Measurements from ENCODE around the gene ACACA. TPM values are rescaled to one million over a fixed set of nuclear protein-coding genes. Genes with fewer than 3 reads are reported as not detected.
A peak's percentile ranks its signal among the peaks of the same experiment; 100 is the strongest.
"Not testable (repeated sequence)": the region's sequence is repeated elsewhere in the genome, so short reads cannot be mapped to it uniquely, and the experiment has no call there.

Gene ACACA
- total RNA-seq, 2 donors from 2014 or later = 41.9 to 126 TPM

GRCh38 chr17:37084372-37084771, 322.3 kb downstream of the ACACA start:
- H3K4me1 Mint-ChIP-seq (ENCODE audit: low read depth in 2 of 2) = peaks cover 54 to 70% of the 10 kb centered on the region in 2 donors

GRCh38 chr17:37083456-37083855, 323.2 kb downstream of the ACACA start:
- peaks cover 12% of the 10 kb centered on the region for H3K36me3 Mint-ChIP-seq
- no peak overlapping the region for H3K27ac Mint-ChIP-seq
- ATAC-seq (no peak), DNase-seq (ENCODE audit: low spot score) (no peak)
- H3K4me1 Mint-ChIP-seq (ENCODE audit: low read depth in 2 of 2) = peaks cover 45 to 61% of the 10 kb centered on the region in 2 donors
- no peak overlapping the region for H3K4me3 Mint-ChIP-seq
- H3K9me3 Mint-ChIP-seq = peaks cover 5% of the 10 kb centered on the region
- no peaks in the 10 kb centered on the region for H3K27me3 Mint-ChIP-seq

More at GRCh38 chr17:37084372-37084771, 322.3 kb downstream of the ACACA start:
- peaks cover 4% of the 10 kb centered on the region for H3K9me3 Mint-ChIP-seq
- ATAC-seq (no peak), DNase-seq (ENCODE audit: low spot score) (no peak)
- no peaks in the 10 kb centered on the region for H3K27me3 Mint-ChIP-seq
- peaks cover 11% of the 10 kb centered on the region for H3K36me3 Mint-ChIP-seq
- no peak overlapping the region for H3K4me3 Mint-ChIP-seq
- peak overlapping the region in 1 of 2 donors; percentile 84 for H3K27ac Mint-ChIP-seq

- Mint-ChIP-seq H3K36me3 (peaks cover 12% of the 10 kb centered on the region), H3K27ac (peak overlapping the region in 1 of 2 donors; percentile 3), H3K4me1 (ENCODE audit: low read depth in 2 of 2) (peaks cover 40 to 56% of the 10 kb centered on the region in 2 donors), H3K9me3 (peaks cover 5% of the 10 kb centered on the region), H3K27me3 (no peaks in the 10 kb centered on the region), H3K4me3 (no peak overlapping the region)
- DNase-seq (ENCODE audit: low spot score) (no peak), ATAC-seq (no peak)
These were observed 323.7 kb downstream of the ACACA start for GRCh38 chr17:37082985-37083384.

- no peak for ATAC-seq
- peaks cover 7% of the 10 kb centered on the region for H3K36me3 Mint-ChIP-seq
- DNase-seq (ENCODE audit: low spot score) = no peak
- no peak overlapping the region for H3K4me3 Mint-ChIP-seq
- peaks cover 34 to 50% of the 10 kb centered on the region in 2 donors for H3K4me1 Mint-ChIP-seq (ENCODE audit: low read depth in 2 of 2)
- peaks cover 5% of the 10 kb centered on the region for H3K9me3 Mint-ChIP-seq
- H3K27ac Mint-ChIP-seq = peak overlapping the region; percentile 3 to 74
- no peaks in the 10 kb centered on the region for H3K27me3 Mint-ChIP-seq
These were observed 324.2 kb downstream of the ACACA start for GRCh38 chr17:37082311-37082860.

GRCh38 chr17:37081287-37081686, 325.3 kb downstream of the ACACA start:
- peak overlapping the region in 1 of 2 donors; percentile 74 for H3K27ac Mint-ChIP-seq
- ATAC-seq (peak; percentile 62 to 76), DNase-seq (ENCODE audit: low spot score) (peak; percentile 51)
- peaks cover 5% of the 10 kb centered on the region for H3K9me3 Mint-ChIP-seq
- no peaks in the 10 kb centered on the region for H3K27me3 Mint-ChIP-seq
- peaks cover 6% of the 10 kb centered on the region for H3K36me3 Mint-ChIP-seq
- H3K4me3 Mint-ChIP-seq = no peak overlapping the region
- H3K4me1 Mint-ChIP-seq (ENCODE audit: low read depth in 2 of 2) = peaks cover 26 to 39% of the 10 kb centered on the region in 2 donors

- peak overlapping the region in 1 of 2 donors; percentile 4 for H3K27ac Mint-ChIP-seq
- no peak overlapping the region for H3K4me3 Mint-ChIP-seq
- H3K27me3 Mint-ChIP-seq = no peaks in the 10 kb centered on the region
- no peak for DNase-seq (ENCODE audit: low spot score)
- peaks cover 24 to 26% of the 10 kb centered on the region in 2 donors for H3K4me1 Mint-ChIP-seq (ENCODE audit: low read depth in 2 of 2)
- H3K36me3 Mint-ChIP-seq = peaks cover 6% of the 10 kb centered on the region
- peak in 1 of 2 donors; percentile 55 for ATAC-seq
- peaks cover 5% of the 10 kb centered on the region for H3K9me3 Mint-ChIP-seq
These were observed 326.9 kb downstream of the ACACA start for GRCh38 chr17:37079735-37080134.

- H3K9me3 Mint-ChIP-seq = peaks cover 5% of the 10 kb centered on the region
- H3K27ac Mint-ChIP-seq = peak overlapping the region in 1 of 2 donors; percentile 4
- H3K36me3 Mint-ChIP-seq = peaks cover 6% of the 10 kb centered on the region
- H3K27me3 Mint-ChIP-seq = no peaks in the 10 kb centered on the region
- peaks cover 18 to 26% of the 10 kb centered on the region in 2 donors for H3K4me1 Mint-ChIP-seq (ENCODE audit: low read depth in 2 of 2)
- ATAC-seq = no peak
- no peak for DNase-seq (ENCODE audit: low spot score)
- no peak overlapping the region for H3K4me3 Mint-ChIP-seq
These were observed 327.4 kb downstream of the ACACA start for GRCh38 chr17:37079065-37079708.

- not testable (repeated sequence) for DNase-seq (ENCODE audit: low spot score); H3K9me3 Mint-ChIP-seq; H3K27me3 Mint-ChIP-seq; H3K4me3 Mint-ChIP-seq; H3K27ac Mint-ChIP-seq; ATAC-seq; H3K4me1 Mint-ChIP-seq (ENCODE audit: low read depth in 2 of 2); H3K36me3 Mint-ChIP-seq
These were observed 333.2 kb downstream of the ACACA start for GRCh38 chr17:37073464-37073863.

GRCh38 chr17:37069087-37069486, 337.5 kb downstream of the ACACA start:
- Mint-ChIP-seq H3K36me3 (no peaks in the 10 kb centered on the region), H3K27ac (no peak overlapping the region), H3K4me3 (no peak overlapping the region), H3K4me1 (ENCODE audit: low read depth in 2 of 2) (peaks cover 0 to 3% of the 10 kb centered on the region in 2 donors), H3K9me3 (no peaks in the 10 kb centered on the region), H3K27me3 (no peaks in the 10 kb centered on the region)
- DNase-seq (ENCODE audit: low spot score) (no peak), ATAC-seq (no peak)

GRCh38 chr17:37068266-37068665, 338.4 kb downstream of the ACACA start:
- DNase-seq (ENCODE audit: low spot score) = no peak
- H3K27me3 Mint-ChIP-seq = no peaks in the 10 kb centered on the region
- no peaks in the 10 kb centered on the region for H3K9me3 Mint-ChIP-seq
- ATAC-seq = no peak
- no peak overlapping the region for H3K4me3 Mint-ChIP-seq
- H3K36me3 Mint-ChIP-seq = no peaks in the 10 kb centered on the region
- no peak overlapping the region for H3K27ac Mint-ChIP-seq
- H3K4me1 Mint-ChIP-seq (ENCODE audit: low read depth in 2 of 2) = peaks cover 0 to 3% of the 10 kb centered on the region in 2 donors

- no peaks in the 10 kb centered on the region for H3K36me3 Mint-ChIP-seq
- H3K9me3 Mint-ChIP-seq = no peaks in the 10 kb centered on the region
- H3K27me3 Mint-ChIP-seq = no peaks in the 10 kb centered on the region
- peaks cover 0 to 3% of the 10 kb centered on the region in 2 donors for H3K4me1 Mint-ChIP-seq (ENCODE audit: low read depth in 2 of 2)
- no peak overlapping the region for H3K27ac Mint-ChIP-seq
- DNase-seq (ENCODE audit: low spot score) (no peak), ATAC-seq (no peak)
- no peak overlapping the region for H3K4me3 Mint-ChIP-seq
These were observed 339.0 kb downstream of the ACACA start for GRCh38 chr17:37067555-37068111.

GRCh38 chr17:37066322-37067255, 340.0 kb downstream of the ACACA start:
- Mint-ChIP-seq H3K36me3 (no peaks in the 10 kb centered on the region), H3K9me3 (no peaks in the 10 kb centered on the region), H3K27me3 (no peaks in the 10 kb centered on the region), H3K4me1 (ENCODE audit: low read depth in 2 of 2) (peaks cover 0 to 3% of the 10 kb centered on the region in 2 donors), H3K27ac (no peak overlapping the region), H3K4me3 (no peak overlapping the region)
- no peak for DNase-seq (ENCODE audit: low spot score)
- peak in 1 of 2 donors; percentile 24 for ATAC-seq

- no peaks in the 10 kb centered on the region for H3K36me3 Mint-ChIP-seq
- no peaks in the 10 kb centered on the region for H3K9me3 Mint-ChIP-seq
- DNase-seq (ENCODE audit: low spot score) (no peak), ATAC-seq (no peak)
- H3K27ac Mint-ChIP-seq = no peak overlapping the region
- no peak overlapping the region for H3K4me3 Mint-ChIP-seq
- H3K27me3 Mint-ChIP-seq = no peaks in the 10 kb centered on the region
- peaks cover 0 to 3% of the 10 kb centered on the region in 2 donors for H3K4me1 Mint-ChIP-seq (ENCODE audit: low read depth in 2 of 2)
These were observed 340.9 kb downstream of the ACACA start for GRCh38 chr17:37065486-37066321.

Data from natural killer cell treated with Interleukin-12 subunit alpha and Interleukin-12 subunit beta and Interleukin-15 and Interleukin-18, amount 100 ng/mL, for 72 hours (primary cell).